Measurements from ENCODE around the gene RPGRIP1L.
"Not testable (repeated sequence)": the region's sequence is repeated elsewhere in the genome, so short reads cannot be mapped to it uniquely, and the experiment has no call there.

Gene RPGRIP1L

GRCh38 chr16:53689636-53690035 lies 14.0 kb downstream of the RPGRIP1L start:
- DNase-seq (ENCODE audit: low spot score), result no peak
- TF ChIP-seq, protein P1, sequence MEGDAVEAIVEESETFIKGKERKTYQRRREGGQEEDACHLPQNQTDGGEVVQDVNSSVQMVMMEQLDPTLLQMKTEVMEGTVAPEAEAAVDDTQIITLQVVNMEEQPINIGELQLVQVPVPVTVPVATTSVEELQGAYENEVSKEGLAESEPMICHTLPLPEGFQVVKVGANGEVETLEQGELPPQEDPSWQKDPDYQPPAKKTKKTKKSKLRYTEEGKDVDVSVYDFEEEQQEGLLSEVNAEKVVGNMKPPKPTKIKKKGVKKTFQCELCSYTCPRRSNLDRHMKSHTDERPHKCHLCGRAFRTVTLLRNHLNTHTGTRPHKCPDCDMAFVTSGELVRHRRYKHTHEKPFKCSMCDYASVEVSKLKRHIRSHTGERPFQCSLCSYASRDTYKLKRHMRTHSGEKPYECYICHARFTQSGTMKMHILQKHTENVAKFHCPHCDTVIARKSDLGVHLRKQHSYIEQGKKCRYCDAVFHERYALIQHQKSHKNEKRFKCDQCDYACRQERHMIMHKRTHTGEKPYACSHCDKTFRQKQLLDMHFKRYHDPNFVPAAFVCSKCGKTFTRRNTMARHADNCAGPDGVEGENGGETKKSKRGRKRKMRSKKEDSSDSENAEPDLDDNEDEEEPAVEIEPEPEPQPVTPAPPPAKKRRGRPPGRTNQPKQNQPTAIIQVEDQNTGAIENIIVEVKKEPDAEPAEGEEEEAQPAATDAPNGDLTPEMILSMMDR (IDR thresholded peaks at IDR 0.05; ENCODE audit: borderline replicate concordance, control extremely low read depth, extremely low read depth, insufficient read depth, missing control alignments), result no peak
- in situ Hi-C loops (cut with MboI; ENCODE audit: low sequenced_read_pairs, unreplicated experiment), result no loop called here

- TF ChIP-seq, protein P1 (IDR thresholded peaks at IDR 0.05; ENCODE audit: borderline replicate concordance, control extremely low read depth, extremely low read depth, insufficient read depth, missing control alignments), result no peak
- in situ Hi-C loops (cut with MboI; ENCODE audit: low sequenced_read_pairs, unreplicated experiment), result no loop called here
- DNase-seq (ENCODE audit: low spot score), result no peak
These were observed 16.9 kb downstream of the RPGRIP1L start for GRCh38 chr16:53686710-53687109.

- DNase-seq (ENCODE audit: low spot score); in situ Hi-C loops (cut with MboI; ENCODE audit: low sequenced_read_pairs, unreplicated experiment): not testable (repeated sequence)
These were observed 18.3 kb downstream of the RPGRIP1L start for GRCh38 chr16:53685334-53685733.

GRCh38 chr16:53681354-53681753 lies 22.3 kb downstream of the RPGRIP1L start:
- in situ Hi-C loops (cut with MboI; ENCODE audit: low sequenced_read_pairs, unreplicated experiment), result no loop called here
- TF ChIP-seq, protein P1 (IDR thresholded peaks at IDR 0.05; ENCODE audit: borderline replicate concordance, control extremely low read depth, extremely low read depth, insufficient read depth, missing control alignments), result no peak
- no peak for DNase-seq (ENCODE audit: low spot score)

GRCh38 chr16:53680756-53681155 lies 22.9 kb downstream of the RPGRIP1L start:
- no peak for DNase-seq (ENCODE audit: low spot score)
- in situ Hi-C loops (cut with MboI; ENCODE audit: low sequenced_read_pairs, unreplicated experiment), result no loop called here
- TF ChIP-seq, protein P1 (IDR thresholded peaks at IDR 0.05; ENCODE audit: borderline replicate concordance, control extremely low read depth, extremely low read depth, insufficient read depth, missing control alignments), result no peak

DNA sequence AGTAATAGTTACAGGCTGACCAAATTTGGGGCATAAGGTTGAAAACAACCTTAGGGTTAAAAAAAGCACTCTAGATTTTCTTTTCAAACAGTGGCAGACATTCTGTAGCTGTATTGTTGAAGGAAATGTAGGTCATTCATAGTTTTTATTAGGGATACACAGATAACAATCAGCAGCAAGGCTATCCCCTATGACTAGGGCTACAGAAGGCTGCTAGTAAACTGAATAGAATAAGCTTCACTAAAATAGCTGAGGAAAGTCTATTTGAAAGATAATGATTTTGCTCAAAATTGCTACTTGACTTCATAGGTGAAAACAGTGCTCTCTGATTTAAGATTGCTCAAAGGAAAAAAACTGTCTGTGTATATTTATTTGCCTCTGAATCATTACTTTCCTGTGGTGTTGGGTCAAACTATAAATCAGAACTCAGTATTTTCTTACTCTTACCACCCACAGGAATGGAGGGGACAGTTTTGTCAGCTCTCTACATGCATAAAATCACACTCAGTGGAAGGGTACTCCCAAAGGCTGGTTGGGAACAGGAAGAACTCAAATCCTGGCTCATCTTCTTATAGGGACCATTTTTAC lies 24.8 kb downstream of the RPGRIP1L start:
- TF ChIP-seq, protein P1 (IDR thresholded peaks at IDR 0.05; ENCODE audit: borderline replicate concordance, control extremely low read depth, extremely low read depth, insufficient read depth, missing control alignments), result no peak
- no peak for DNase-seq (ENCODE audit: low spot score)
- in situ Hi-C loops (cut with MboI; ENCODE audit: low sequenced_read_pairs, unreplicated experiment), result no loop called here

GRCh38 chr16:53678155-53678554 lies 25.5 kb downstream of the RPGRIP1L start:
- DNase-seq (ENCODE audit: low spot score), result no peak
- in situ Hi-C loops (cut with MboI; ENCODE audit: low sequenced_read_pairs, unreplicated experiment), result no loop called here
- TF ChIP-seq, protein P1 (IDR thresholded peaks at IDR 0.05; ENCODE audit: borderline replicate concordance, control extremely low read depth, extremely low read depth, insufficient read depth, missing control alignments), result no peak
